Measurements from ENCODE around the gene DPPA2.
"Not testable (repeated sequence)": the region's sequence is repeated elsewhere in the genome, so short reads cannot be mapped to it uniquely, and the experiment has no call there.

DPPA2 gene

GRCh38 chr3:109316162-109316730 is at the start of gene DPPA2:
TSS of gene DPPA2 (minus strand) at chr3:109316517. CDS start at chr3:109314542, 1,975 bp downstream.
- no peak for DNase-seq

- no peak for DNase-seq
Measured at GRCh38 chr3:109364088-109364487, 47.8 kb upstream of the DPPA2 start.

- DNase-seq = no peak
Measured at GRCh38 chr3:109363634-109364033, 47.3 kb upstream of the DPPA2 start.

GRCh38 chr3:109362823-109363222 is 46.5 kb upstream of the DPPA2 start:
- DNase-seq = no peak

- not testable (repeated sequence) for DNase-seq
Measured at GRCh38 chr3:109358809-109359208, 42.5 kb upstream of the DPPA2 start.

GRCh38 chr3:109356442-109357155 is 40.3 kb upstream of the DPPA2 start:
- no peak for DNase-seq

- no peak for DNase-seq
Measured at GRCh38 chr3:109355625-109356441, 39.5 kb upstream of the DPPA2 start.

- no peak for DNase-seq
Measured at GRCh38 chr3:109353057-109353456, 36.7 kb upstream of the DPPA2 start.

- no peak for DNase-seq
Measured at GRCh38 chr3:109351231-109351630, 34.9 kb upstream of the DPPA2 start.

- no peak for DNase-seq
Measured at GRCh38 chr3:109346770-109347295, 30.5 kb upstream of the DPPA2 start.

- DNase-seq = no peak
Measured at GRCh38 chr3:109346099-109346498, 29.8 kb upstream of the DPPA2 start.

- DNase-seq = no peak
Measured at GRCh38 chr3:109339714-109340648, 23.7 kb upstream of the DPPA2 start.

GRCh38 chr3:109339197-109339596 is 22.9 kb upstream of the DPPA2 start:
- no peak for DNase-seq

- no peak for DNase-seq
Measured at GRCh38 chr3:109338322-109338721, 22.0 kb upstream of the DPPA2 start.

- no peak for DNase-seq
Measured at GRCh38 chr3:109337393-109337792, 21.1 kb upstream of the DPPA2 start, which contains the start of gene DPPA4. TSS of gene DPPA4 (minus strand) at chr3:109337546. CDS start at chr3:109337517, 29 bp downstream.

- DNase-seq = peak; percentile 2
Measured at GRCh38 chr3:109336291-109336861, 20.1 kb upstream of the DPPA2 start.

GRCh38 chr3:109334572-109334971 is 18.3 kb upstream of the DPPA2 start:
- DNase-seq = no peak

GRCh38 chr3:109331692-109332091 is 15.4 kb upstream of the DPPA2 start:
- no peak for DNase-seq

GRCh38 chr3:109330405-109330804 is 14.1 kb upstream of the DPPA2 start:
- DNase-seq = no peak

GRCh38 chr3:109328202-109328601 is 11.9 kb upstream of the DPPA2 start:
- DNase-seq = no peak

GRCh38 chr3:109325657-109326056 is 9.3 kb upstream of the DPPA2 start:
- DNase-seq = no peak

- DNase-seq = no peak
Measured at GRCh38 chr3:109325109-109325508, 8.8 kb upstream of the DPPA2 start.

Data from activated CD4-positive, alpha-beta T cell treated with anti-CD3 and anti-CD28 coated beads, Interleukin-10, Interleukin-2, amounts not matched to agents 100 ng/mL and 50 ng/mL, durations not matched to agents 16 hours and 8 hours (primary cell).